Naive B cell (primary cell): Measurements from ENCODE around the gene EPB41L4A. TPM values are rescaled to one million over a fixed set of nuclear protein-coding genes. Genes with fewer than 3 reads are reported as not detected.

Source experiments
- ATAC-seq, 2 donors: fragments of 150-1000 bp; cut with Tn5 transposase; 2 replicates each; pipeline ENCODE4 v1.10.0; 2021; ENCODE audit warnings: low read depth in 2 of 2, mild to moderate bottlenecking in 2 of 2, moderate library complexity in 2 of 2
- DNase-seq: peaks from one replicate; pipeline ENCODE4 v3.0.0; 2022
- H3K27ac Mint-ChIP-seq, 6 donors: one replicate each; pipeline ENCODE4 v1.8.0; 2020 to 2022; ENCODE audit warnings: mild to moderate bottlenecking in 6 of 6, mixed read lengths in 6 of 6, moderate library complexity in 5 of 6, inconsistent platforms in 2 of 6
- H3K27me3 Mint-ChIP-seq, 3 donors: one replicate each; pipeline ENCODE4 v1.8.0; 2021 to 2022; ENCODE audit warnings: mixed read lengths in 3 of 3, mild to moderate bottlenecking in 1 of 3
- H3K36me3 Mint-ChIP-seq, 2 donors: one replicate each; pipeline ENCODE4 v1.8.0; 2020 to 2022; ENCODE audit warnings: mixed read lengths in 2 of 2, inconsistent platforms in 1 of 2, mild to moderate bottlenecking in 1 of 2
- H3K4me1 Mint-ChIP-seq, 3 donors: one replicate each; pipeline ENCODE4 v1.8.0; 2020 to 2022; ENCODE audit warnings: mixed read lengths in 3 of 3, inconsistent platforms in 1 of 3, mild to moderate bottlenecking in 1 of 3, moderate library complexity in 1 of 3
- H3K4me3 Mint-ChIP-seq, 8 donors: one replicate each; pipeline ENCODE4 v1.8.0; 2020 to 2022; ENCODE audit warnings: mild to moderate bottlenecking in 8 of 8, mixed read lengths in 8 of 8, moderate library complexity in 8 of 8, inconsistent platforms in 2 of 8
- H3K9me3 Mint-ChIP-seq, 7 donors: one replicate each; pipeline ENCODE4 v1.8.0; 2020 to 2022; ENCODE audit warnings: mixed read lengths in 7 of 7, mild to moderate bottlenecking in 5 of 7, inconsistent platforms in 2 of 7, moderate library complexity in 1 of 7
- polyA plus RNA-seq, 6 donors: library from polyadenylated mRNA; unstranded; fragments of 300-500 nt; fragmentation: Illumina TruSeq; gene quantifications; one replicate each; pipeline ENCODE4 v1.2.3, GENCODE V29; 2021; ENCODE audit warnings: low read depth in 6 of 6

The EPB41L4A gene
- polyA plus RNA-seq, 6 donors from 2014 or later = 0.92 to 4.7 (median 1.5) TPM

GRCh38 chr5:112339761-112340160 is 79.3 kb downstream of the EPB41L4A start:
- no peak overlapping the region for H3K4me3 Mint-ChIP-seq
- no peaks in the 10 kb centered on the region for H3K4me1 Mint-ChIP-seq
- no peaks in the 10 kb centered on the region for H3K9me3 Mint-ChIP-seq
- no peak overlapping the region for H3K27ac Mint-ChIP-seq
- peaks cover 14 to 30% (median 16%) of the 10 kb centered on the region in 3 donors for H3K27me3 Mint-ChIP-seq
- DNase-seq = no peak
- no peaks in the 10 kb centered on the region for H3K36me3 Mint-ChIP-seq
- ATAC-seq = no peak

- Mint-ChIP-seq H3K27ac (no peak overlapping the region), H3K36me3 (no peaks in the 10 kb centered on the region), H3K4me1 (no peaks in the 10 kb centered on the region), H3K9me3 (no peaks in the 10 kb centered on the region), H3K27me3 (peaks cover 12 to 27% (median 14%) of the 10 kb centered on the region in 3 donors), H3K4me3 (no peak overlapping the region)
- no peak for ATAC-seq
- DNase-seq = no peak
Observed at GRCh38 chr5:112338681-112339337, 80.3 kb downstream of the EPB41L4A start.

GRCh38 chr5:112333331-112333781 is 85.7 kb downstream of the EPB41L4A start:
- no peak for DNase-seq

DNA sequence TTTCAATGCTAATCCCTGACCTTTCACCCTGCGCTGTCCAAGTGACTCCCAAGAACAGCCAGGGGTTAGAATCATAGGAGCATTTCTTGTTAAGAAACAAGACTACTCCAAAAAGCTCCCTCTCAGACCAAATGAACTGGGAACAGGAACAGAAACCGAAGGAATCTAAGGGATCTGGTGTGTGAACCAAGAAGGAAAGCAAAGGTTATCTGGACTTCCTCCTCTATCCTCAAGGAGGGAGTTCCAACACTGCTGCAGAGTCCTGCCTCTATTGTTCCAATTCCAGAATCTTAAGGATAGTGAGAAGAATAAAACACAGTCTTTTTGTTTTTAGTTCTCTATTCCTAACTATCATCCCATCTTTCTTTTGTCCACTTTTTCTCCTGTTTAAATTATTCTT is 87.2 kb downstream of the EPB41L4A start:
- ATAC-seq (no peak), DNase-seq (no peak)
- Mint-ChIP-seq H3K4me1 (peaks cover 6 to 15% (median 10%) of the 10 kb centered on the region in 3 donors), H3K27ac (no peak overlapping the region), H3K27me3 (peaks cover 28 to 44% (median 34%) of the 10 kb centered on the region in 3 donors), H3K4me3 (no peak overlapping the region), H3K9me3 (no peaks in the 10 kb centered on the region), H3K36me3 (no peaks in the 10 kb centered on the region)

More at GRCh38 chr5:112333331-112333781, 85.7 kb downstream of the EPB41L4A start:
- no peaks in the 10 kb centered on the region for H3K36me3 Mint-ChIP-seq
- H3K9me3 Mint-ChIP-seq = no peaks in the 10 kb centered on the region
- peaks cover 23 to 45% (median 45%) of the 10 kb centered on the region in 3 donors for H3K27me3 Mint-ChIP-seq
- no peak overlapping the region for H3K27ac Mint-ChIP-seq
- peaks cover 6 to 15% (median 10%) of the 10 kb centered on the region in 3 donors for H3K4me1 Mint-ChIP-seq
- peak overlapping the region in 1 of 8 donors; percentile 34 for H3K4me3 Mint-ChIP-seq
- ATAC-seq = no peak

GRCh38 chr5:112329419-112330090 is 89.5 kb downstream of the EPB41L4A start:
- DNase-seq = peak; percentile 3
- H3K36me3 Mint-ChIP-seq = no peaks in the 10 kb centered on the region
- peak overlapping the region in 1 of 8 donors; percentile 72 for H3K4me3 Mint-ChIP-seq
- no peak overlapping the region for H3K27ac Mint-ChIP-seq
- no peaks in the 10 kb centered on the region for H3K9me3 Mint-ChIP-seq
- peaks cover 6 to 15% (median 10%) of the 10 kb centered on the region in 3 donors for H3K4me1 Mint-ChIP-seq
- H3K27me3 Mint-ChIP-seq = peaks cover 31 to 45% (median 37%) of the 10 kb centered on the region in 3 donors
- ATAC-seq = peak; percentile 23 to 82

- Mint-ChIP-seq H3K27me3 (peaks cover 27 to 61% (median 36%) of the 10 kb centered on the region in 3 donors), H3K27ac (no peak overlapping the region), H3K9me3 (no peaks in the 10 kb centered on the region), H3K4me3 (no peak overlapping the region), H3K4me1 (no peaks in the 10 kb centered on the region), H3K36me3 (peaks cover 0 to 5% of the 10 kb centered on the region in 2 donors)
- DNase-seq (no peak), ATAC-seq (no peak)
Observed at GRCh38 chr5:112323166-112323565, 95.9 kb downstream of the EPB41L4A start.

- ATAC-seq (no peak), DNase-seq (no peak)
- Mint-ChIP-seq H3K36me3 (peaks cover 0 to 5% of the 10 kb centered on the region in 2 donors), H3K4me1 (no peaks in the 10 kb centered on the region), H3K27ac (no peak overlapping the region), H3K9me3 (no peaks in the 10 kb centered on the region), H3K27me3 (peaks cover 21 to 51% (median 23%) of the 10 kb centered on the region in 3 donors), H3K4me3 (no peak overlapping the region)
Observed at GRCh38 chr5:112320408-112320807, 98.7 kb downstream of the EPB41L4A start.

DNA sequence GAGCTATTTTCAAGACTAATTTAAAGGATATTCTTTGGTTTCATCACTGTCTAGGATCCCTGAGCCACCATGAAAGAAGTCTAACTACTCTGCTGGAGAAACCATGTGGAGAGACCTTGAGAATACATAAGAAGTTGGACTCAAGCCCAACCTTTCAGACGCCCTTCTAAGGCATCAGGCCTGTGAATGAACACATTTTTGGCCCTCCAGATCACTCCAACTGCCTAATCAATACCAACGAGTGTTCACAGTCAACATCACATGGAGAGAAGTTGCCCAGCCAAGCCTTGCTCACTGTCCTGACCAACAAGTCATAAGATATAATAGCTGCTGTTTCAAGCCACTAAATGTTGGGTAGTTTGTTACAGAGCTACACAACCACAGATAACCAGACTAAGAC is 100.7 kb downstream of the EPB41L4A start:
- DNase-seq (no peak), ATAC-seq (no peak)
- Mint-ChIP-seq H3K9me3 (no peaks in the 10 kb centered on the region), H3K36me3 (no peaks in the 10 kb centered on the region), H3K4me1 (no peaks in the 10 kb centered on the region), H3K4me3 (no peak overlapping the region), H3K27me3 (peaks cover 11 to 48% (median 19%) of the 10 kb centered on the region in 3 donors), H3K27ac (no peak overlapping the region)

GRCh38 chr5:112317866-112318265 is 101.2 kb downstream of the EPB41L4A start:
- H3K4me3 Mint-ChIP-seq = no peak overlapping the region
- H3K27ac Mint-ChIP-seq = no peak overlapping the region
- H3K4me1 Mint-ChIP-seq = no peaks in the 10 kb centered on the region
- no peak for ATAC-seq
- no peaks in the 10 kb centered on the region for H3K9me3 Mint-ChIP-seq
- H3K36me3 Mint-ChIP-seq = peaks cover 0 to 2% of the 10 kb centered on the region in 2 donors
- no peak for DNase-seq
- peaks cover 6 to 43% (median 15%) of the 10 kb centered on the region in 3 donors for H3K27me3 Mint-ChIP-seq

- H3K4me3 Mint-ChIP-seq = no peak overlapping the region
- H3K27ac Mint-ChIP-seq = peak overlapping the region in 1 of 6 donors; percentile 50
- H3K9me3 Mint-ChIP-seq = no peaks in the 10 kb centered on the region
- DNase-seq (no peak), ATAC-seq (no peak)
- H3K36me3 Mint-ChIP-seq = peaks cover 0 to 7% of the 10 kb centered on the region in 2 donors
- H3K4me1 Mint-ChIP-seq = no peaks in the 10 kb centered on the region
- peaks cover 0 to 39% (median 13%) of the 10 kb centered on the region in 3 donors for H3K27me3 Mint-ChIP-seq
Observed at GRCh38 chr5:112316731-112317130, 102.3 kb downstream of the EPB41L4A start.

GRCh38 chr5:112316006-112316405 is 103.1 kb downstream of the EPB41L4A start:
- Mint-ChIP-seq H3K27ac (no peak overlapping the region), H3K27me3 (peaks cover 0 to 36% (median 13%) of the 10 kb centered on the region in 3 donors), H3K9me3 (no peaks in the 10 kb centered on the region), H3K36me3 (peaks cover 0 to 7% of the 10 kb centered on the region in 2 donors), H3K4me1 (no peaks in the 10 kb centered on the region), H3K4me3 (no peak overlapping the region)
- ATAC-seq = no peak
- no peak for DNase-seq

DNA sequence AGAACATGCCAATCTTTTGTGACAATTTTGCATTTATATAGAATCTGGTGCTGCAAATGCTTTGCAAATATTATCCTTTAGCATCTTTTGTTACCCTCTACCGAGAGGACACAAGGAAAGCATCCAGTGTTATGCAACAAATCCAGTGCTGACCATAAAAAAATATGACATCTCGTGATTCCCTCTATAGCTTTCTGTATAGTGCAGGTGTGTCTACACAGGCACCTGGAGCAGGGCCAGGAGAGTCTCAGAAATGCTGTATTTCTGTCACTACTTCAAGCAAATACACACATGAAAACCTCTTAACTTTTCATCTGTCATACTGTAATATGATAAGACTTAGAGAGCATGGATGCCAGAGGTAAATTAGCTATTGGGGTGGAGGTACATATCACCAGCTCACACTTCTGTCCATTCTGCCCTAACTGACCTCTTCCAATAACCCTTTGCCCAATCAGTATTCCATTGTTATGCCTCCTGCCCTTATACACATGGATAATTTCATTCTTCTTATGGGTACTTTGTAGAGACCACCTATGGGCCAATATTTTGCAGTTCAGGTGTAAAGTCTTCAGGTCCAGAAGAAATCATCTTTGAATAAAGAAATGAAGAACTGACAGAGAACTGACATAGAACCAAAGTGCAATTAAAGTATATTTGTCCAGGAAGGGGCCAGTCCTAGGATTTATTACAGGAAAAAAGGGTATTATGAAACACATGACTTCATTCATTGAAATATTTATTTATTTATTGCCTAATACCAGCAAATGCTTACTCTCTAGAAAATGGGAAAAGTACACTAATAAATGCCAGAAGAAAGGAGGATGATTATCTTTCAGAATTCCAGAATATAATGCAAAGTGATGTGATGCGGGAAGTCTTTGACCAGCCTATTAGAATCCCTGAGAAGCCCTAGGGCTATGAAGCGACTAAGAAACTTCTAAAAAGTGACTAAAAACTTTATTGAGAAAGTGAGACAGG is 106.5 kb downstream of the EPB41L4A start:
- H3K27ac Mint-ChIP-seq = no peak overlapping the region
- no peak for DNase-seq
- no peak overlapping the region for H3K4me3 Mint-ChIP-seq
- no peaks in the 10 kb centered on the region for H3K9me3 Mint-ChIP-seq
- peaks cover 0 to 17% (median 9%) of the 10 kb centered on the region in 3 donors for H3K27me3 Mint-ChIP-seq
- peaks cover 0 to 7% of the 10 kb centered on the region in 2 donors for H3K36me3 Mint-ChIP-seq
- no peaks in the 10 kb centered on the region for H3K4me1 Mint-ChIP-seq
- ATAC-seq = no peak

- Mint-ChIP-seq H3K4me1 (no peaks in the 10 kb centered on the region), H3K27ac (no peak overlapping the region), H3K9me3 (no peaks in the 10 kb centered on the region), H3K27me3 (peaks cover 0 to 27% (median 14%) of the 10 kb centered on the region in 3 donors), H3K4me3 (no peak overlapping the region), H3K36me3 (peaks cover 0 to 7% of the 10 kb centered on the region in 2 donors)
- ATAC-seq (no peak), DNase-seq (no peak)
Observed at GRCh38 chr5:112310746-112311145, 108.3 kb downstream of the EPB41L4A start.
